ENCODE data around the gene DLG2.

GRCh38 chr11:83681906-83682610 is 1945.1 kb downstream of the DLG2 start:
- TF ChIP-seq CTCF (IDR thresholded peaks at IDR 0.05 in 4 of 5, conservative IDR thresholded peaks at IDR 0.05 in 1 of 5) (no peak), POLR2A (IDR thresholded peaks at IDR 0.05) (no peak)
